ENCODE data around the gene VPS9D1. TPM values are rescaled to one million over a fixed set of nuclear protein-coding genes. Genes with fewer than 3 reads are reported as not detected.

The VPS9D1 gene
- total and polyA plus RNA-seq, 10 of the 15 experiments (the other 5 are each of a cell fraction or from before 2014, with no cell fraction given), result 0.65 to 4.2 (median 1.1) TPM

DNA sequence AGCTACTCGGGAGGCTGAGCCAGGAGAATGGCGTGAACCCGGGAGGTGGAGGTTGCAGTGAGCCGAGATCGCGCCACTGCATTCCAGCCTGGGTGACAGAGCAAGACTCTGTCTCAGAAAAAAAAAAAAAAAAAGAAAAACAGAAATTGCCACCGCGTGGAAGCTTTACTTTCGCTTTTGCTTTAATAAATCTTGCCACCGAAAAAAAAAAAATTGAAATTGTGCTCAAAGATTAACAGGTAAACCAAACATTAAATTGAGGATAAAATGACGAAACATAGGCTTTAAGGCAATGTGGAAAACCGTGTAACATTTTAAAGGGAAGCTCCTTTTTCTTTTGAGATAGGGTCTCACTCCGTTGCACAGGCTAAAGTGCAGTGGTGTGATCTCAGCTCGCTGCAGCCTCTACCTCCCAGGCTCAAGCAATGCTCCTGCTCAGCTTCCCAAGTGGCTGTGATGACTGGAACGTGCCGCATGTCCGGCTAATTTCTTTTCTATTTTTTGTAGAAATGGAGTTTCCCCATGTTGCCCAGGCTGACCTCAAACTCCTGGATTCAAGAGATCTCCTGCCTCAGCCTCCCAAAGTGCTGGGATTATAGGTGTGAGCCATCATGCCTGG, 40.7 kb upstream of the VPS9D1 start:
- RAD21 ChIA-PET (ENCODE audit: unreplicated experiment), result interaction anchor here (0.6 to 1.3 kb wide), 6 partner anchors 9 to 112 kb away, joined by 3 to 7 read pairs (median 4); partner anchors contain the start of gene TCF25
- intact Hi-C loops (cut with micrococcal nuclease; ENCODE audit: unreplicated experiment), result no loop called here
- peak overlapping the region; percentile 18; the same call in 1 of the 2 replicates for H3K4me3 ChIP-seq
- ATAC-seq, result no peak
- H3K9me3 ChIP-seq (replicated peaks; ENCODE audit: control insufficient read depth, insufficient read depth, low read length), result no peaks in the 10 kb centered on the region
- no peaks in the 10 kb centered on the region for H3K27me3 ChIP-seq (replicated peaks in 1 of 2; ENCODE audit: control insufficient read depth in 2 of 2, insufficient read depth in 2 of 2, low read length in 1 of 2)
- POLR2A ChIA-PET, result interaction anchor here (0.5 to 1.8 kb wide), 8 partner anchors 10 to 1097 kb away, joined by 3 to 10 read pairs (median 4); partner anchors contain the start of gene TCF25
- CTCF ChIA-PET, result interaction anchor here (0.9 to 2.2 kb wide), 6 partner anchors 9 to 149 kb away, joined by 3 to 12 read pairs (median 5); no protein-coding TSS in a partner anchor
- peaks cover 23 to 29% of the 10 kb centered on the region in 2 experiments for H3K36me3 ChIP-seq (ENCODE audit: control insufficient read depth in 2 of 2, insufficient read depth in 2 of 2, low read length in 1 of 2)
- no peaks in the 10 kb centered on the region for H4K20me1 ChIP-seq (ENCODE audit: control insufficient read depth, insufficient read depth)
- H2AFZ ChIP-seq (ENCODE audit: control insufficient read depth, low read depth, low read length), result peak overlapping the region; percentile 71
- H3K4me1 ChIP-seq (ENCODE audit: control insufficient read depth, insufficient read depth, low read length), result peaks cover 43% of the 10 kb centered on the region
- peak overlapping the region; percentile 87 for H3K4me2 ChIP-seq (ENCODE audit: control insufficient read depth, insufficient read depth)
- H3K27ac ChIP-seq (ENCODE audit: control insufficient read depth, insufficient read depth), result peak overlapping the region; percentile 72
- BruUV-seq (replicated peaks), result no TSS peak
- DNase-seq (ENCODE audit: low read depth, low spot score), result no peak
- WGBS (ENCODE audit: insufficient coverage, insufficient replicate concordance, low lambda C conversion rate, missing lambda C conversion rate), result 30% methylated on average over 11 of the region's 17 CpGs
- SMC1A ChIA-PET (ENCODE audit: uncharacterized antibody, unreplicated experiment), result interaction anchor here (0.6 to 1.8 kb wide), 5 partner anchors 8 to 54 kb away, joined by 3 to 4 read pairs (median 3); no protein-coding TSS in a partner anchor
- H3K79me2 ChIP-seq (ENCODE audit: control insufficient read depth, insufficient read depth, low read length), result no peaks in the 10 kb centered on the region
- H3K9ac ChIP-seq (ENCODE audit: control insufficient read depth, insufficient read depth, low read length), result peak overlapping the region; percentile 40; the same call in 1 of the 2 replicates
- in situ Hi-C loops (cut with MboI), result no loop called here
- FAIRE-seq, result no peak
- no peak for TF ChIP-seq IRF4 (IDR thresholded peaks at IDR 0.05; ENCODE audit: low read depth, low read length)
- TF ChIP-seq TAF1 (IDR thresholded peaks at IDR 0.05; ENCODE audit: borderline replicate concordance, low read depth, low read length), result no peak
- no peak for TF ChIP-seq PAX5 (IDR thresholded peaks at IDR 0.05; ENCODE audit: borderline replicate concordance, low read depth, low read length)
- TF ChIP-seq NRF1 (conservative IDR thresholded peaks at IDR 0.05; ENCODE audit: low read depth, low read length), result no peak
- TF ChIP-seq ZNF384 (IDR thresholded peaks at IDR 0.05; ENCODE audit: borderline replicate concordance, low read depth, low read length), result peak; percentile 31; the same call in 1 of the 2 replicates
- TF ChIP-seq SMC3 (IDR thresholded peaks at IDR 0.05; ENCODE audit: borderline replicate concordance, low read length), result no peak
- TF ChIP-seq, protein P1, sequence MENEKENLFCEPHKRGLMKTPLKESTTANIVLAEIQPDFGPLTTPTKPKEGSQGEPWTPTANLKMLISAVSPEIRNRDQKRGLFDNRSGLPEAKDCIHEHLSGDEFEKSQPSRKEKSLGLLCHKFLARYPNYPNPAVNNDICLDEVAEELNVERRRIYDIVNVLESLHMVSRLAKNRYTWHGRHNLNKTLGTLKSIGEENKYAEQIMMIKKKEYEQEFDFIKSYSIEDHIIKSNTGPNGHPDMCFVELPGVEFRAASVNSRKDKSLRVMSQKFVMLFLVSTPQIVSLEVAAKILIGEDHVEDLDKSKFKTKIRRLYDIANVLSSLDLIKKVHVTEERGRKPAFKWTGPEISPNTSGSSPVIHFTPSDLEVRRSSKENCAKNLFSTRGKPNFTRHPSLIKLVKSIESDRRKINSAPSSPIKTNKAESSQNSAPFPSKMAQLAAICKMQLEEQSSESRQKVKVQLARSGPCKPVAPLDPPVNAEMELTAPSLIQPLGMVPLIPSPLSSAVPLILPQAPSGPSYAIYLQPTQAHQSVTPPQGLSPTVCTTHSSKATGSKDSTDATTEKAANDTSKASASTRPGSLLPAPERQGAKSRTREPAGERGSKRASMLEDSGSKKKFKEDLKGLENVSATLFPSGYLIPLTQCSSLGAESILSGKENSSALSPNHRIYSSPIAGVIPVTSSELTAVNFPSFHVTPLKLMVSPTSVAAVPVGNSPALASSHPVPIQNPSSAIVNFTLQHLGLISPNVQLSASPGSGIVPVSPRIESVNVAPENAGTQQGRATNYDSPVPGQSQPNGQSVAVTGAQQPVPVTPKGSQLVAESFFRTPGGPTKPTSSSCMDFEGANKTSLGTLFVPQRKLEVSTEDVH (IDR thresholded peaks at IDR 0.05; ENCODE audit: low read depth, partially characterized antibody), result no peak
- TF ChIP-seq, protein P2, sequence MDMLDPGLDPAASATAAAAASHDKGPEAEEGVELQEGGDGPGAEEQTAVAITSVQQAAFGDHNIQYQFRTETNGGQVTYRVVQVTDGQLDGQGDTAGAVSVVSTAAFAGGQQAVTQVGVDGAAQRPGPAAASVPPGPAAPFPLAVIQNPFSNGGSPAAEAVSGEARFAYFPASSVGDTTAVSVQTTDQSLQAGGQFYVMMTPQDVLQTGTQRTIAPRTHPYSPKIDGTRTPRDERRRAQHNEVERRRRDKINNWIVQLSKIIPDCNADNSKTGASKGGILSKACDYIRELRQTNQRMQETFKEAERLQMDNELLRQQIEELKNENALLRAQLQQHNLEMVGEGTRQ (IDR thresholded peaks at IDR 0.05; ENCODE audit: borderline replicate concordance, low read depth, low read length), result no peak
- TF ChIP-seq MEF2B (IDR thresholded peaks at IDR 0.05; ENCODE audit: partially characterized antibody, poor library complexity, severe bottlenecking), result no peak
- no peak for TF ChIP-seq FOXM1 (IDR thresholded peaks at IDR 0.05; ENCODE audit: low read depth, low read length)
- no peak for TF ChIP-seq NR2F1 (conservative IDR thresholded peaks at IDR 0.05)
- TF ChIP-seq IRF5 (IDR thresholded peaks at IDR 0.05; ENCODE audit: borderline replicate concordance), result no peak
- TF ChIP-seq, protein P3, sequence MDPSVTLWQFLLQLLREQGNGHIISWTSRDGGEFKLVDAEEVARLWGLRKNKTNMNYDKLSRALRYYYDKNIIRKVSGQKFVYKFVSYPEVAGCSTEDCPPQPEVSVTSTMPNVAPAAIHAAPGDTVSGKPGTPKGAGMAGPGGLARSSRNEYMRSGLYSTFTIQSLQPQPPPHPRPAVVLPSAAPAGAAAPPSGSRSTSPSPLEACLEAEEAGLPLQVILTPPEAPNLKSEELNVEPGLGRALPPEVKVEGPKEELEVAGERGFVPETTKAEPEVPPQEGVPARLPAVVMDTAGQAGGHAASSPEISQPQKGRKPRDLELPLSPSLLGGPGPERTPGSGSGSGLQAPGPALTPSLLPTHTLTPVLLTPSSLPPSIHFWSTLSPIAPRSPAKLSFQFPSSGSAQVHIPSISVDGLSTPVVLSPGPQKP (IDR thresholded peaks at IDR 0.05; ENCODE audit: low read depth, low read length), result no peak
- TF ChIP-seq SIN3A (IDR thresholded peaks at IDR 0.05; ENCODE audit: low read depth, low read length), result no peak
- no peak for TF ChIP-seq MEF2A (IDR thresholded peaks at IDR 0.05; ENCODE audit: insufficient read depth, low read depth, low read length)

All from GM12878 (cell line).